IPS-20b (cell line): ENCODE results near the gene AEBP2.

Experiments
- H3K27ac ChIP-seq: one replicate; pipeline ENCODE4 v1.5.1; 2013; ENCODE audit warnings: low read length
- H3K27me3 ChIP-seq: 2 replicates; pipeline ENCODE4 v1.6.1; 2013; ENCODE audit warnings: mild to moderate bottlenecking, low read length, inconsistent platforms; ENCODE audit not compliant: insufficient read depth
- H3K36me3 ChIP-seq: 2 replicates; pipeline ENCODE4 v1.6.1; 2013; ENCODE audit warnings: low read depth, mild to moderate bottlenecking, inconsistent platforms, low read length, moderate library complexity; ENCODE audit not compliant: insufficient read depth
- H3K4me1 ChIP-seq: 2 replicates; pipeline ENCODE4 v1.6.1; 2013; ENCODE audit warnings: mild to moderate bottlenecking, control low read depth, inconsistent platforms, low read length, moderate library complexity; ENCODE audit not compliant: insufficient read depth
- H3K4me3 ChIP-seq: 2 replicates; pipeline ENCODE4 v1.5.1; 2013; ENCODE audit warnings: mild to moderate bottlenecking, low read length, inconsistent platforms
- H3K9ac ChIP-seq: 2 replicates; pipeline ENCODE4 v1.6.1; 2013; ENCODE audit warnings: low read depth, mild to moderate bottlenecking, inconsistent platforms, low read length, moderate library complexity
- H3K9me3 ChIP-seq: 2 replicates; pipeline ENCODE4 v1.6.1; 2013; ENCODE audit warnings: mild to moderate bottlenecking, low read depth, low read length, inconsistent platforms; ENCODE audit not compliant: insufficient read depth

AEBP2 gene

DNA sequence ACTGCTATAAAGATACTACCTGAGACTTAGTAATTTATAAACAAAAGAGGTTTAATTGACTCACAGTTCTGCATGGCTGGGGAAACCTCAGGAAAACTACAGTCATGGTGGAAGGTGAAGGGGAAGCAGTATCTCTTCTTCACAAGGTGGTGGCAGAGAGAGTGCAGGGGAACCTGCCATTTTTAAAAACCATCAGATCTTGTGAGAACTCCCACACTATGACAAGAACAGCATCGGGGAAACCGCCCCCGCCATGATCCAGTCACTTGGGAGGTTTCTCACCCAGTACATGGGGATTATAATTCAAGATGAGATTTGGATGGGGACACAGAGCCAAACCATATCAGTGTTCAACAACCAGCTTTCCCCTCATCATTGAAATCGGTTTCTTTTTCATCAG, 49.9 kb downstream of the AEBP2 start:
- peaks cover 3% of the 10 kb centered on the region; the same call in 1 of the 2 replicates for H3K4me1 ChIP-seq
- peaks cover 56% of the 10 kb centered on the region for H3K36me3 ChIP-seq
- H3K27ac ChIP-seq = no peak overlapping the region
- no peak overlapping the region for H3K9ac ChIP-seq
- H3K27me3 ChIP-seq = no peaks in the 10 kb centered on the region
- no peaks in the 10 kb centered on the region for H3K9me3 ChIP-seq
- H3K4me3 ChIP-seq = no peak overlapping the region

DNA sequence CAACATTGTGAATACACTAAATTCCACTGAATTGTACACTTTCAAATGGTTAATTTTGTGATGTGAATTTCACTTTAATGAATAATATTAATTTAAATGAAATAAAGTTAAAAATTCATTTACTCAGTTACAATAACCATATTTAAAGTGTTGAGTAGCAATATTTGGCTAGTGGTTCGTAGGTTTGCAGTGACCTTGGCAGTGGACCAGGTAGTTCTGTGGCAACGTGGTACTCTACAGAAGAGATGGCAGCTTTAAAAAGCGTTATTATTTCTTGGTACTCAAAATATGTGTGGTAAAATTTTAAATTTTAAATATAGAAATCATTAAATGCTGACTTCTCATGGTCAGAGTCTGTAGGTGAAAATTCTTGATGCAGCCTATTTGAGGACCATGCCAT, 51.6 kb downstream of the AEBP2 start:
- peaks cover 57% of the 10 kb centered on the region for H3K36me3 ChIP-seq
- no peak overlapping the region for H3K9ac ChIP-seq
- H3K9me3 ChIP-seq = no peaks in the 10 kb centered on the region
- H3K4me1 ChIP-seq = peaks cover 12% of the 10 kb centered on the region; the same call in 1 of the 2 replicates
- H3K4me3 ChIP-seq = no peak overlapping the region
- H3K27me3 ChIP-seq = no peaks in the 10 kb centered on the region
- H3K27ac ChIP-seq = no peak overlapping the region

- Histone ChIP-seq H3K9me3 (no peaks in the 10 kb centered on the region), H3K36me3 (peaks cover 49% of the 10 kb centered on the region), H3K4me1 (peaks cover 18% of the 10 kb centered on the region; the same call in 1 of the 2 replicates), H3K27me3 (no peaks in the 10 kb centered on the region), H3K27ac (no peak overlapping the region), H3K9ac (no peak overlapping the region), H3K4me3 (no peak overlapping the region)
Measured at GRCh38 chr12:19491863-19492262, 52.6 kb downstream of the AEBP2 start.

DNA sequence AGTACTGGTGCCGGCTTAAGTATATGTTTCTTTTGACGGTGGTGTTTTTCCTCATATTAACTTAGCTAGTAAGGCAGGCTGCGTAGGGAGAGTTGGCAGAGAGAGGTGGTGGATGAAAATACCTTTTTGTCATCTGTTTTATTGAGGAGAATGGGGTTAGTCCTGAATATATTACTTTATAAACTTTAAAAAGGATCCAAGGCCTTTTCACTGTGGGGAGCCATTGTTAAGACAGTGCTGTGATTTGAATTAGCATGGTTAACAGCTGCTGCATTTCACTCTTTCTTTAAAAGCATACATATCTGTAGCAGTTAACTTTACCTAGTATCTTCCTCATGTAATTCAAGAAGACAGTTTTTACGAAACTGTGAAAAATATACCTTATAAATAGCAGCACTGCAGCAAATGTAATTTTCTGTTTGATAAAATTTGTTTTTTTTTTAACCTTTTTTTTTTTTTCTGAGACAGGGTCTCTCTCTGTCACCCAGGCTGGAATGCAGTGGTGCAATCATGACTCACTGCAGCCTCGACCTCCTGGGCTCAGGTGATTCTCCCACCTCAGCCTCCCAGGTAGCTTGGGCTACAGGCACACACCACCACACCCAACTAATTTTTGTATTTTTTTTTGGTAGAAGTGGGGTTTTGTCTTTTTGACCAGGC, 57.1 kb downstream of the AEBP2 start:
- H3K36me3 ChIP-seq = peaks cover 82% of the 10 kb centered on the region
- peak overlapping the region; percentile 4; the same call in 1 of the 2 replicates for H3K4me3 ChIP-seq
- no peaks in the 10 kb centered on the region for H3K27me3 ChIP-seq
- no peaks in the 10 kb centered on the region for H3K9me3 ChIP-seq
- peaks cover 18% of the 10 kb centered on the region; the same call in 1 of the 2 replicates for H3K4me1 ChIP-seq
- H3K9ac ChIP-seq = 0 out of 2 replicates have a peak overlapping the region, but pooled peaks have one; percentile 18
- peak overlapping the region; percentile 16 for H3K27ac ChIP-seq

DNA sequence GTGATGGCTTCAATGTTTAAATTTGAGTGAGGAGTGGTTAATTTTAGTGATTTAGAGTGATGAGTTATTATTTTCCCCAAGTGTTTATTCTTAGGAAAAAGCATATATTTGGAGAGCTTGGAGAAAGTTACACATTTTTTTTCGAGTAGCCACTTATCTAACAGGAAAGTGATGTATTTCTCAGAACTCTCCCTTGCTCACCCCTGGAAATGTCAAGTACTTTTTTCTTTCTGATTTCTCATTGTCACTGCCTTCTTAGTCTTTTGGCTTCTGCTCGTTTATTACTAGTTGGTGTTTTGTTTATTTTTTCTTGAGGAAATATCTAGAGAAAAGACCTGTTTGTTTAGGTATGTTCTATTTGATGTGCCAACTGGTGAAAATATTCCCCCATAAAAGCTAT, 58.8 kb downstream of the AEBP2 start:
- Histone ChIP-seq H3K27ac (no peak overlapping the region), H3K36me3 (peaks cover 86% of the 10 kb centered on the region), H3K4me1 (peaks cover 15% of the 10 kb centered on the region; the same call in 1 of the 2 replicates), H3K27me3 (no peaks in the 10 kb centered on the region), H3K9ac (no peak overlapping the region), H3K4me3 (no peak overlapping the region), H3K9me3 (no peaks in the 10 kb centered on the region)

DNA sequence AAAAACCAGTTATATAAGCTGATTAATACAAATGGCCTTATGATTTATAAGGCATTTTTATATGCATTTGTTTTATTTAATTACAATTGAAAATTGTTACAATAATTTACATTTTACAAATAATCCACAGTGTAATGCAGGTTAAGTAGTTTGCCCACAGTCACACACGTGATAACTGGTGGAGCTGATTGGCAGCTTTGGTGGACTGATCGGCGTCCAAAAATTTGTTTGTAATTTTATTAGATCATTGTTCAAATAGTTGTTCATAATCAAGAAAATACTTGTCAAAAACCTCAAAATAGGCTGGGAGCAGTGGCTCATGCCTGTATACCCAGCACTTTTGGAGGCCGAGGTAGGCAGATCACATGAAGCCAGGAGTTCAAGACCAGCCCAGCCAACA, 59.7 kb downstream of the AEBP2 start:
- H3K27ac ChIP-seq = no peak overlapping the region
- no peaks in the 10 kb centered on the region for H3K9me3 ChIP-seq
- H3K9ac ChIP-seq = no peak overlapping the region
- H3K27me3 ChIP-seq = no peaks in the 10 kb centered on the region
- H3K4me3 ChIP-seq = no peak overlapping the region
- H3K36me3 ChIP-seq = peaks cover 86% of the 10 kb centered on the region
- peaks cover 15% of the 10 kb centered on the region; the same call in 1 of the 2 replicates for H3K4me1 ChIP-seq

- no peak overlapping the region for H3K27ac ChIP-seq
- peaks cover 5% of the 10 kb centered on the region for H3K4me1 ChIP-seq
- peaks cover 57% of the 10 kb centered on the region for H3K36me3 ChIP-seq
- no peaks in the 10 kb centered on the region for H3K27me3 ChIP-seq
- no peaks in the 10 kb centered on the region for H3K9me3 ChIP-seq
- H3K9ac ChIP-seq = no peak overlapping the region
- H3K4me3 ChIP-seq = no peak overlapping the region
Measured at GRCh38 chr12:19506497-19506896, 67.2 kb downstream of the AEBP2 start.

GRCh38 chr12:19507823-19508222, 68.5 kb downstream of the AEBP2 start:
- no peak overlapping the region for H3K9ac ChIP-seq
- H3K9me3 ChIP-seq = no peaks in the 10 kb centered on the region
- no peaks in the 10 kb centered on the region for H3K27me3 ChIP-seq
- H3K36me3 ChIP-seq = peaks cover 58% of the 10 kb centered on the region
- H3K4me3 ChIP-seq = no peak overlapping the region
- H3K4me1 ChIP-seq = peaks cover 6% of the 10 kb centered on the region
- no peak overlapping the region for H3K27ac ChIP-seq

- H3K4me3 ChIP-seq = no peak overlapping the region
- H3K9me3 ChIP-seq = no peaks in the 10 kb centered on the region
- peaks cover 61% of the 10 kb centered on the region for H3K36me3 ChIP-seq
Measured at GRCh38 chr12:19510461-19510860, 71.2 kb downstream of the AEBP2 start.

GRCh38 chr12:19515179-19515578, 75.9 kb downstream of the AEBP2 start:
- no peak overlapping the region for H3K27ac ChIP-seq
- peak overlapping the region; percentile 16; the same call in 1 of the 2 replicates for H3K9ac ChIP-seq
- no peak overlapping the region for H3K4me3 ChIP-seq
- no peaks in the 10 kb centered on the region for H3K9me3 ChIP-seq
- peaks cover 16% of the 10 kb centered on the region for H3K4me1 ChIP-seq
- no peaks in the 10 kb centered on the region for H3K27me3 ChIP-seq
- peaks cover 92% of the 10 kb centered on the region for H3K36me3 ChIP-seq

More at GRCh38 chr12:19510461-19510860, 71.2 kb downstream of the AEBP2 start:
- H3K9ac ChIP-seq = no peak overlapping the region
- no peaks in the 10 kb centered on the region for H3K27me3 ChIP-seq
- H3K4me1 ChIP-seq = peaks cover 21% of the 10 kb centered on the region
- no peak overlapping the region for H3K27ac ChIP-seq

DNA sequence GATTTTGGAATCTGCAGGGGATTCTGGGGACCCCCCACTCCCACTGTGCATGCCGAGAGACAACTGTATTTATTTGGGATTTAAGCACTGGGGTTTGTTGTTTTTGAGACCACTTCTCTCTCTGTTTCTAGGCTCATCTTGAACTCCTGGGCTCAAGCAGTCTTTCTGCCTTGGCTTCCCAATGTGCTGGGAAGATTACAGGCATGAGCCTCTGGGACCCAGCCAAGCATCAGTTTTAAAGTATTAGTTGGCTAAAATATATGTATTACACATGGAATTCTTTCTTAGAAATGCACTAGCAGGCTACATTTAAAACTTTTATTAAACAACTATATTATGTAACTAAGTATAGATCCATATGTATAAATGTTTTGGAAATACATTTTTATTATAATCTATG, 78.3 kb downstream of the AEBP2 start:
- peaks cover 86% of the 10 kb centered on the region for H3K36me3 ChIP-seq
- H3K9ac ChIP-seq = no peak overlapping the region
- H3K4me1 ChIP-seq = peaks cover 16% of the 10 kb centered on the region
- H3K4me3 ChIP-seq = no peak overlapping the region
- H3K27ac ChIP-seq = no peak overlapping the region
- H3K9me3 ChIP-seq = no peaks in the 10 kb centered on the region
- no peaks in the 10 kb centered on the region for H3K27me3 ChIP-seq

GRCh38 chr12:19518209-19518608, 78.9 kb downstream of the AEBP2 start:
- Histone ChIP-seq H3K36me3 (peaks cover 80% of the 10 kb centered on the region), H3K27ac (no peak overlapping the region), H3K4me3 (no peak overlapping the region), H3K27me3 (no peaks in the 10 kb centered on the region), H3K4me1 (peaks cover 13% of the 10 kb centered on the region), H3K9me3 (no peaks in the 10 kb centered on the region), H3K9ac (no peak overlapping the region)
